Measurements from ENCODE around the gene DNAH9. TPM values are rescaled to one million over a fixed set of nuclear protein-coding genes. Genes with fewer than 3 reads are reported as not detected.

The DNAH9 gene
- total and polyA plus RNA-seq, 2 of the 8 experiments (the other 6 are each of a cell fraction or from before 2014, with no cell fraction given) = 0.21 to 0.86 TPM

- TF ChIP-seq GTF2F1 (IDR thresholded peaks at IDR 0.05; ENCODE audit: borderline replicate concordance, low read depth, low read length) (no peak), POLR2AphosphoS5 (IDR thresholded peaks at IDR 0.05; ENCODE audit: low read depth, low read length) (no peak), CHD2 (IDR thresholded peaks at IDR 0.05; ENCODE audit: low read length) (no peak)
These were observed 159.5 kb downstream of the DNAH9 start (continued) for GRCh38 chr17:11757815-11758214.

Measured in H1 (cell line).